ENCODE data around the gene PDE11A.

The PDE11A gene

GRCh38 chr2:177721087-177721486 is 351.5 kb downstream of the PDE11A start:
- DNase-seq = no peak

GRCh38 chr2:177717831-177718618 is 354.6 kb downstream of the PDE11A start:
- DNase-seq = no peak

GRCh38 chr2:177716484-177716883 is 356.1 kb downstream of the PDE11A start:
- no peak for DNase-seq

- peak; percentile 18 for DNase-seq
Observed at GRCh38 chr2:177715771-177716170, 356.8 kb downstream of the PDE11A start.

- peak; percentile 53 for DNase-seq
Observed at GRCh38 chr2:177714704-177715103, 357.9 kb downstream of the PDE11A start.

GRCh38 chr2:177712462-177712861 is 360.1 kb downstream of the PDE11A start:
- no peak for DNase-seq

GRCh38 chr2:177711483-177712265 is 360.9 kb downstream of the PDE11A start:
- DNase-seq = no peak

- DNase-seq = no peak
Observed at GRCh38 chr2:177710889-177711288, 361.7 kb downstream of the PDE11A start.

- DNase-seq = no peak
Observed at GRCh38 chr2:177709986-177710401, 362.6 kb downstream of the PDE11A start.

GRCh38 chr2:177708660-177709444 is 363.7 kb downstream of the PDE11A start:
- no peak for DNase-seq

- no peak for DNase-seq
Observed at GRCh38 chr2:177708106-177708505, 364.5 kb downstream of the PDE11A start.

GRCh38 chr2:177705511-177706173 is 366.9 kb downstream of the PDE11A start:
- no peak for DNase-seq

GRCh38 chr2:177703159-177703558 is 369.4 kb downstream of the PDE11A start:
- DNase-seq = no peak

GRCh38 chr2:177698281-177698680 is 374.3 kb downstream of the PDE11A start:
- DNase-seq = no peak

GRCh38 chr2:177694348-177694747 is 378.2 kb downstream of the PDE11A start:
- no peak for DNase-seq

GRCh38 chr2:177693658-177694339 is 378.8 kb downstream of the PDE11A start:
- DNase-seq = no peak

- no peak for DNase-seq
Observed at GRCh38 chr2:177692783-177693269, 379.8 kb downstream of the PDE11A start.

GRCh38 chr2:177692042-177692782 is 380.4 kb downstream of the PDE11A start:
- DNase-seq = no peak

GRCh38 chr2:177691177-177691576 is 381.4 kb downstream of the PDE11A start:
- DNase-seq = no peak

GRCh38 chr2:177689623-177690022 is 383.0 kb downstream of the PDE11A start:
- DNase-seq = no peak

- no peak for DNase-seq
Observed at GRCh38 chr2:177688844-177689243, 383.7 kb downstream of the PDE11A start.
